GM19023 (cell line): ENCODE results near the gene SOS1.
A peak's percentile ranks its signal among the peaks of the same experiment; 100 is the strongest.
"Not testable (repeated sequence)": the region's sequence is repeated elsewhere in the genome, so short reads cannot be mapped to it uniquely, and the experiment has no call there.

Source experiments
- ATAC-seq: cut with Tn5 transposase; IDR thresholded peaks from one replicate; pipeline ENCODE4 v1.9.1; 2021; ENCODE audit warnings: mild to moderate bottlenecking, moderate library complexity; ENCODE audit not compliant: unreplicated experiment

Gene SOS1

DNA sequence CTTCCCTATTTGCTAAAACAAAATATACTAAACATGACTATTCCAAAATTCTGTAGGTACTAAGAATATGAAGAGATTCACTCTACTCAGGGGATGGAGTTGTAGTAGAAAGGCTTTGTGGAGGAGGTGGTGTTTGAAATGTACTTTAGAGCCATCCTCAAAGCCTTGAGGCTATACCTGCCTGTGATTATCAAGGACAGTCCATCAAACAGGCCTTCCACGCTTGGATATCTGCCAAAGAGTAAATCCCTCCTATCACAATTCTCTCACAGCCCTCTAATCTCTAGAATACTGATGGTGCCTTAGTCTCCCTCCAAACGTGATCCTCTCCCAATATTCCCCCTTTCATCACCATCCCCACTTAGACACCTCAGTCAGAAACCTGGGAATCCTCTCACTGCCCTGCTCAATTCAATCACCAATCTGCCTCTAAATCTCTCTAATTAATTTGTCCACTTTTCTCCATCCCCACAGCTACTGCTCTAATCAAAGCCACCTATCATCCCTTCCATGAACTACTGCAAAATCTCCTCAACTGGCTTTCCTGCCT lies 13.1 kb downstream of the SOS1 start:
- no peak for ATAC-seq

DNA sequence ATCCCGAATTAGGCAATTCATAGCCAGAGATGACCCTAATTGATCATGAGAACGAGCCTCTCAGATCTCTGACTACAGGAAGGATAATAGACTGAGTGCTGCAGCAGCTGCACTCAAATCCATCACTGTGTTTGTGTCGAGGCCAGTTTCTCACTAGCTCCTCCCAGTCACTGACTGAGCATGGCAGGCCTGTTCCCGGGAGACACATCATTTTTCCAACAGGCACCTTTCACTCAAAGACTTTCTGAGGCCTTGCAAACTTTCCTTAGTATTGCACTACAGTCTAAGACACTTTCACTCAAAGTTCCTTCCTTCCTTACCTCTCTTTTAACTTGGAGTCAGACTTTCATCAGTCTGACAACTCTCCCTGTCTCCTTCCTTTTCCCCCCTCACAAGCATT lies 13.7 kb downstream of the SOS1 start:
- ATAC-seq: no peak

GRCh38 chr2:39099870-39100728 lies 20.8 kb downstream of the SOS1 start:
- ATAC-seq: peak; percentile 69

DNA sequence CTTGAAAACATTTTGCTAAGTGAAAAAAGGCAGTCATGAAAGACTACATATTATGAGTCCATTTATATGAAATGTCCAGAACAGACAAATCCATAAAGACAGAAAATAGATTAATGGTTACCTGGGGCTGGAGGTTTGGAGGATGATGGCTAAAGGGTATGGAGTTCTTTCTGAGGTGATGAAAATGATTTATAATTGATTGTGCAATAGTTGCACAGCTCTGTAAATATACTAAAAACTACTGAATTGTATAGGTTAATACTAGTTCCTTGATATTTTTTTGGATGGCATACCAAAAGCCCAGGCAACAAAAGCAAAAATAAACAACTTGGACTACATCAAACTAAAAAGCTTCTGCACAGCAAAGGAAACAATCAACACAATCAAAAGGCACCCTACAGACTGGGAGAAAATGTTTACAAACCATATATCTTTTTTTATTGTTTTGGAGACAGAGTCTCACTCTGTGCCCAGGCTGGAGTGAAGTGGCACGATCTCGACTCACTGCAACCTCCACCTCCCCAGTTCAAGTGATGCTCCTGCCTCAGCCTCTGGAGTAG lies 21.5 kb downstream of the SOS1 start:
- ATAC-seq: no peak

GRCh38 chr2:39095624-39096023 lies 25.2 kb downstream of the SOS1 start:
- ATAC-seq: no peak

DNA sequence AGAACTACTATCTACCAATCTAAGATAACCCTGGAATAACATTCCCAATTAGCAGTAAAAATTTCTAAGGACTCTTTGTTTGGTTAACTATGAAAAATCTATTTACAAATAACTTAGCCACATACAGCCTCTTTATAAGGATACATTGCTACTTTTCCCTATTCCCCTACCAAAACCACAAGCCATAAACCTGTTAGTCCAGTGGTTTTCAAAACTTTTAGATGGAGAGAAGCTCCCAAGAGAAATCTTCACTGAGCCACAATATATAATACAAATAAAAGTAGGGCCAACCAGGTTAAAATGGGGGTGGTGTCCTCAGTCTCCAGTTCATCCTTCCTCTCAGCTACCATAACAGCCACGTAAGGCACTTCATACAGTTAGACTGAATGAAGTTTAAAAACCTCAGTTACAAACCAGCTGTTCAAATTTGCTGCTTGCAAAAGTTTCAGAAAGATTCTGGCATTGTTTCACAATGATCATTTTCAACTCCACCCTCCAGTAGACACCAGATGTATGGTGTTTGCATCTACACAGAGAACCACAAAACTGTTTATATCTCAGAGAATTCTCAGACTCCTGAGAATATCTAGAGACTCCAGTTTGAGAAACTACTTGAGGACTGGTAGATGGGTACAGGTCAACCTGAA lies 26.0 kb downstream of the SOS1 start:
- ATAC-seq: peak; percentile 83

- ATAC-seq: peak; percentile 47
These were observed 27.5 kb downstream of the SOS1 start for GRCh38 chr2:39093218-39093898.

GRCh38 chr2:39091543-39091942 lies 29.3 kb downstream of the SOS1 start:
- no peak for ATAC-seq

DNA sequence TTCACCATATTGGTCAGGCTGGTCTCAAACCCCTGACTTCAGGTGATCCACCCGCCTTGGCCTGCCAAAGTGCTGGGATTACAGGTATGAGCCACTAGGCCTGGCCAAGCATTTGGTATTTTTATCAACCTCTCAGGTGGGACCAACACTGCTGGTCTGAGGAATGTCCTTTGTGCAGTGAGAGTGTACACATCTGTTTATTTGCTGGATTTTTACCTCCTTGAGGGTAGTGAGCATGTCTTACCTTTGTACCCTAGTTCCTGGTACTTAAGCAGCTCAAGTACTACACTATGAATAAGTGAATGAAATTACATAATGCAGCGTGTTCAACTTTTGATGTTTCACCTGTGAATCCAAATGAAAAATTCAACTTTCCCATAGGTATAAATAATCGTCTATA lies 29.8 kb downstream of the SOS1 start:
- no peak for ATAC-seq

DNA sequence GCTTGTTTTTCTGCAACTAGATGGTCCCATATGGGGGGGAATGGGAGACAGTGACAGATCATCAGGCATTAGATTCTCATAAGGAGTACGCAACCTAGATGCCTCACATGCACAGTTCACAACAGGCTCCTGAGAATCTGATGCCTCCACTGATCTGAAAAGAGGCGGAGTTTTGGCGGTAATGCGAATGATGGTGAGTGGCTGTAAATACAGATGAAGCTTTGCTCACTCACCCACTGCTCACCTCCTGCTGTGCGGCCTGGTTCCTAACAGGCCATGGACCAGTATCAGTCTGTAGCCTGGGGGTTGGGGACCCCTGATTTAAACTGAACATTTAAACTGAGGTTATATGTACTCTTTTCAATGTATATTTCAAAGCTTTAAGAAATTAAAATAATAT lies 40.7 kb downstream of the SOS1 start:
- ATAC-seq: no peak

GRCh38 chr2:39069890-39070465 lies 50.9 kb downstream of the SOS1 start:
- no peak for ATAC-seq

DNA sequence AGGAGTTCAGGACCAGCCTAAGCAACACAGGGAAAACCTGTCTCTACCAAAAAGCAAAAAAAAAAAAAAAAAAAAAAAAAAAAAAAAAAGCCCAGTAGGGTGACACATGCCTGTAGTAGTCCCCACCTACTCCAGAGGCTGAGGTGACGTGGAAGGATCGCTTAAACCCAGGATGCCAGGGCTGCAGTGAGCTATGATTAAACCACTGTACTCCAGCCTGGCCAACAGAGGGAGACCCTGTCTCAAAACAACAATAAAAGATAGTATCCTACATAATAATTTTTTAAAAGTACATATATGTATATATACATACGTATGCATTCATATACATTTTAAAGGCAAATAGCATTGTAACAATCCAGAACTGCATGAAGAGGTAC lies 51.7 kb downstream of the SOS1 start:
- no peak for ATAC-seq

GRCh38 chr2:39068299-39069135 lies 52.3 kb downstream of the SOS1 start:
- no peak for ATAC-seq

GRCh38 chr2:39065616-39066015 lies 55.2 kb downstream of the SOS1 start:
- no peak for ATAC-seq

DNA sequence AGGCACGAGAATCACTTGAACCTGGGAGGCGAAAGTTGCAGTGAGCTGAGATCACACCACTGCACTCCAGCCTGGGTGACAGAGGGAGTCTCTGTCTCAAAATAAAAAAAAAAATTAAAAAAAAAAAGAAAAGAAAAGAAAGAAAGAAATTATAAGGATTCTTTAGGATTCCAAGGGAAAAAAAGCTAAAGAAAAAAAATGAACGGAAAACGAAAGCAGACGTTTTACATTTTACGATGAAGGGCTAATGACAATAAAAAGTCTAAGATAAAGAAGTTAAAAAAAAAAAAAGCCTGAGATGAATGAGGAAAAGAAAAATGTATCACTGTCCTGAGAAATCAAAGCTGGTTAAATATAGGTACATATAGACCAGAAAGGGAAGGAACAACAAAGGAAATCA lies 58.5 kb downstream of the SOS1 start:
- no peak for ATAC-seq

DNA sequence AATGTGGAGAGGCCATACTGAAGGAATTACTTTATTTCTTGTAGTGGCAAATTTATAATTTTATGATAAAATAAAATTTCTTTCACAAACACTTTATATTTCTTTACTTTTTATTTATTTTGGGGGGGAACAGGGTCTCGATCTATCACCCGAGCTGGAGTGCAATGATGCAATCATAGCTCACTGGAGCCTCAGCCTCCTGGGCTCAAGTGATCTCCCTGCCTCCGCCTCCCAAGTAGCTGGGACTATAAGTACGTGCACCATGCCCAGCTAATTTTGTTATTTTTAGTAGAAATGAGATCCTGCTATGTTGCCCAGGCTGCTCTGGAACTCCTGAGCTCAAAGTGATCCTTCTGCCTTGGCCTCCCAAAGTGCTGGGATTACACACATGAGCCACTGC lies 59.6 kb downstream of the SOS1 start:
- no peak for ATAC-seq

DNA sequence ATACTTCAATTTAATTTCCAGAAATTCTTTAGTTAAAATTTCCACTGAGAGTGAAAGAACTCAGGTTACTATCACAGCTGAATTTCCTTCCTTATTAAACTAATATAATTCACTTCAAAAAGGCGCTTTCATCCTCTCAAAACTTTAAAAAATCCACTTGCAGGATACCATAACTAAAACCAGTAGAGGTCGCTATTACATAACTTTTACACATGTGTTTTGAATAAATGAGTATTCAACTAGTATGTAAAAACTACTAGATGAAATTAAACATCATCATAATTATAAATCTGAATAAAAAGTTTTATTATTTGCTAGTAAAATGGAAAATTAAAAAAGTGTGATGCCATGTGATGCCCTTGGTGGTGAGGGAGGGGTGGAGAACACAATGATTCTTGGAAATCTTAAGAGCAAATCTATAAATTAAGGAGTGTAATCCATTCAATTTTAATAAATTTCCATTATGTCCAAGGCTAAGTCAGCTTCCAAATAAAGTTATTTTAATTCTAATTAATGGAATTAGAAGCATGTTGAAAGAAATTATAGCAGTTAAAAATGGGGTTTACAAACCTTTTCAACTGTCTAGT lies 61.4 kb downstream of the SOS1 start:
- ATAC-seq: no peak

DNA sequence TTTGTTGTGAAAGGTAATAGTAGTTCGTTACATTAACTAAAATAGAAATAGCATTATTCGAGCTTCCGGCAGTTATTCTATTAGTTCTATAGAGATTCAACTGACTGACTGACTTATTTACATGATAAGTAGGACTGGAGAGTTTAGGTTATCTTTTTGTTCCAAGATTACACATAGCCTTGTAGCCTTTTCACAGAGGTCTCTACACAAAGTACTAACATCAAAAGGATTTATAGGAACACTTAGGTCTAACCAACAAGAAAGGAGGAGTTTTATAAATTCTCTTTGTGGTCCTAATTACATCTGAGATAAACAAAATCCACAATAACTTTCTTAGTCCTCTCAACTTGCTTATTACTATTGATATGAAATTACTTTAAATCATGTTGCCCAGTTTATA lies 62.8 kb downstream of the SOS1 start:
- no peak for ATAC-seq

DNA sequence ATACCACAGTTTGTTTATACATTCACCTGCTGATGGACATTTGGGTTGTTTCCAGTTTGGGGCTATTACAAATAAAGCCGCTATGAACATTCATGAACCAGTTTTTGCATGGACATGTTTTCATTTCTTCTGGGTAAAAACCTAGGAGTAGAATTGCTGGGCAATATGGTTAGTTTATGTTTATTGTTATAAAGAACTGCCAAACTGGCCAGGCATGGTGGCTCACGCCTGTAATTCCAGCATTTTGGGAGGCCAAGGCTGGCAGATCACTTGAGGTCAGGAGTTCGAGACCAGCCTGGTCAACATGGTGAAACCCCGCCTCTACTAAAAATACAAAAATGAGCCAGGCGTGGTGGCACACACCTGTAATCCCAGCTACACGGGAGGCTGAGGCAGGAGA lies 68.2 kb downstream of the SOS1 start:
- ATAC-seq: not testable (repeated sequence)

GRCh38 chr2:39050109-39050508 lies 70.7 kb downstream of the SOS1 start:
- no peak for ATAC-seq
